HEK293 (cell line): ENCODE measurements around the gene IFNL4.
"Not testable (repeated sequence)": the region's sequence is repeated elsewhere in the genome, so short reads cannot be mapped to it uniquely, and the experiment has no call there.

Source experiments
- CTCF ChIP-seq: fragments of 450-650 bp; formaldehyde crosslinking; IDR thresholded peaks from 2 replicates; pipeline ENCODE4 v1.5.1; 2016; ENCODE audit warnings: missing biosample characterization, missing genetic modification characterization
- FEZF1 ChIP-seq: fragments of 450-650 bp; formaldehyde crosslinking; IDR thresholded peaks from 2 replicates; pipeline ENCODE4 v1.5.1; 2016; ENCODE audit warnings: missing biosample characterization, missing genetic modification characterization
- ZIC2 ChIP-seq: fragments of 450-650 bp; formaldehyde crosslinking; IDR thresholded peaks from 2 replicates; pipeline ENCODE4 v1.5.1; 2016; ENCODE audit warnings: missing biosample characterization, missing genetic modification characterization
- ZNF121 ChIP-seq: fragments of 450-650 bp; formaldehyde crosslinking; IDR thresholded peaks from 2 replicates; pipeline ENCODE4 v1.5.1; 2016; ENCODE audit warnings: missing biosample characterization, missing genetic modification characterization
- ZNF707 ChIP-seq: fragments of 450-650 bp; formaldehyde crosslinking; IDR thresholded peaks from 2 replicates; pipeline ENCODE4 v1.5.1; 2016; ENCODE audit warnings: missing biosample characterization, missing genetic modification characterization
- ZNF785 ChIP-seq: fragments of 450-650 bp; formaldehyde crosslinking; IDR thresholded peaks from 2 replicates; pipeline ENCODE4 v1.5.1; 2016; ENCODE audit warnings: missing biosample characterization, missing genetic modification characterization

GRCh38 chr19:39268531-39269223 lies 20.0 kb upstream of the IFNL4 start:
- not testable (repeated sequence) for TF ChIP-seq ZNF707 (tag by site-specific recombination); ZNF785 (tag by site-specific recombination); ZNF121 (tag by site-specific recombination); FEZF1 (tag by site-specific recombination); CTCF; ZIC2
